GM20431 (cell line): ENCODE data around the gene SLC12A2.

Source experiments
- in situ Hi-C: fragments of 300-500 bp; cut with MseI, MboI; formaldehyde crosslinking; loops from one replicate; pipeline ENCODE4 v1.15.0; 2020; ENCODE audit warnings: low sequenced_read_pairs; ENCODE audit not compliant: unreplicated experiment

The SLC12A2 gene

DNA sequence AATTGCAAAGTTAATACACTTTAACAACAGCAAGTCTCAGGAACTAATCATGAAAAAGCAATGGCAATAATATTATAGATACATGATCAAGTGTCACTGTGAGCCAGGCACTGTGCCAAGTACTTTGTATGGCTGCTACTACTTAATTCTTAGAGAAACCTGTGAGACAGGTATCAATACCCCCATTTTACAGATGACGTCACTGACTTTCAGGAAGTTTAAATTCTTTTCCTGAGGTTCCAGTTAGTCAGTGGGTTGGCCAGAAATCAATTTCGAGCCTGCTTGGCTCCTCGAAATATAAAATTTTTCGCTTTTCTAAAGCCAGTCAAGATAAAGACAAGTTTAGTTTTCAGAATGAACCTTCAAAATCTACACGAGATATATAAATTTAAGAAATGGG lies 130.3 kb downstream of the SLC12A2 start:
- in situ Hi-C loops = loop anchor here (10.0 kb wide), 1 partner anchor 281 kb away; no protein-coding TSS in a partner anchor

- in situ Hi-C loops = loop anchor here (10.0 kb wide), 1 partner anchor 279 kb away; no protein-coding TSS in a partner anchor
These were observed 132.7 kb downstream of the SLC12A2 start for GRCh38 chr5:128216285-128216684.

- in situ Hi-C loops = loop anchor here (10.0 kb wide), 1 partner anchor 278 kb away; no protein-coding TSS in a partner anchor
These were observed 133.4 kb downstream of the SLC12A2 start for GRCh38 chr5:128216860-128217531.

DNA sequence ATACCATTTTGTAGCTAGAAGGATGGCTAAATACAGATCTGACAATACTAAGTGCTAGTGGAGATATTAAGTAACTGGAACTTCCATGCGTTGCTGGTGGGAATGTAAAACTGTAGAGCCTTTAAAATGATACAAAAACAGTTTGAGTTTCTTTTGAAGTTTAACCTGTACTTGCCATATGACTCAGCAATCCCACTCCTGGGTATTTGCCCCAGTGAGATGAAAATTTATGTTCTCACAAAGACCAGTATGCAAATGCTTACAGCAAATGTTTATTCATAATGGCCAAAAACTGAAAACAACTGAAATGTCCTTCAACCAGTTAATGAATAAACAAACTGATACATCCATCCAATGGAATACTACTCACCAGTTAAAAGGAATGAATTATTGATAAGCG lies 137.3 kb downstream of the SLC12A2 start:
- in situ Hi-C loops = no loop called here

DNA sequence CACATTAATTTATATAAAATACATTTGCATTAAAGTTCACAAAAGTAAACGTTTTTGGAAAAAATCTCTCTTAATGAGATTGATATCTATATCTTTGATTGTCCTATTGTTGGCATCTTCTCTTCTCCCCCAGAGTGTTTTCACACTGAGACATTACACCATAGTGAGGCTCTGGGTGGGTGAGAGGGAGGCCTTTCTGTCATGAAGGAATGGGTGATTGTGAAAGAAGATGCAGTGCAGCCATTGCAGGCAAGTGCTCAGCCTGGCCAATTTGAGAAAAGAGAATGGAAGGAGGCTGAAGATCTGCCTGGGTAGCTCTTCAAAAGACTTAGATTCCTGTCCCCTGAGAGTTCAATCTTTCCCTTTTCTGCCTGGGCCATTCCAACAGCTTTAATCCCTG lies 140.8 kb downstream of the SLC12A2 start:
- in situ Hi-C loops = no loop called here

DNA sequence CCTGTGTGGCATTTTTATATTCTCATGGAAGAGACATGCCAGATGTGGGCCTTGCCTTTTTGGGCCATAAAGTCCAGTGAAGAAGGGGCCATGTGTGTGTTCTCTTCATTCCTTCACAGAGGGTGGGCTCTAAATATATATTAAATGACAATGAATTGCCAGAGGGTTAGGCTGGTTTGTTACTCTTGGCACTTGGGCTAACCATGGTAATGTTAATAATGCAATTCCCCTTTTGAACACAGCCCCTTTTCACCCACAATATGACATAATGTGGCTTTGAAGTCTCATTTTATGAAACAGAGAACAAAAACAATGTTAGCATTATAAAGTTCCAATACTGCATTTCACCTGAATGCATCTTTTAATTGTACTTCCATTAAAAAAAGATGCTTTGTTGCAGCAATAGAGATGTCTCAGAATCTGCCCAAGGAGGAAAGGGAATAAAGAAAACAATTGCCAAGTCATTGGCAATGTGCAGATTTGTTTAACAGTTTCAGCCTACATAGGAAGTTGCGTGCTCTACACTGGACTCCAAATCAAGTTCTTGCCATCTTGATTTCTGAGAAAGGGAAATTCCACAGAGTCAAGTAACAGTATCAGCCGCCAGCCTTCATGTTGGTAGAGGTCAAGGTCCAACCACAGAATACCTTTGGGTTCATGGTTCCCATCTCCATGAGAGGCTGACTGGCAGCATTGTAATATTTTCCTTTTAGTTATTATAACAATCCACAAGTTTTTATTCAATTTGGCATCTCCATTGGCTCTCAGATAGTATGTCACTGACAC lies 141.9 kb downstream of the SLC12A2 start:
- in situ Hi-C loops = no loop called here

- in situ Hi-C loops = no loop called here
These were observed 144.4 kb downstream of the SLC12A2 start for GRCh38 chr5:128228008-128228407.

GRCh38 chr5:128228521-128228920 lies 145.0 kb downstream of the SLC12A2 start:
- in situ Hi-C loops = no loop called here

DNA sequence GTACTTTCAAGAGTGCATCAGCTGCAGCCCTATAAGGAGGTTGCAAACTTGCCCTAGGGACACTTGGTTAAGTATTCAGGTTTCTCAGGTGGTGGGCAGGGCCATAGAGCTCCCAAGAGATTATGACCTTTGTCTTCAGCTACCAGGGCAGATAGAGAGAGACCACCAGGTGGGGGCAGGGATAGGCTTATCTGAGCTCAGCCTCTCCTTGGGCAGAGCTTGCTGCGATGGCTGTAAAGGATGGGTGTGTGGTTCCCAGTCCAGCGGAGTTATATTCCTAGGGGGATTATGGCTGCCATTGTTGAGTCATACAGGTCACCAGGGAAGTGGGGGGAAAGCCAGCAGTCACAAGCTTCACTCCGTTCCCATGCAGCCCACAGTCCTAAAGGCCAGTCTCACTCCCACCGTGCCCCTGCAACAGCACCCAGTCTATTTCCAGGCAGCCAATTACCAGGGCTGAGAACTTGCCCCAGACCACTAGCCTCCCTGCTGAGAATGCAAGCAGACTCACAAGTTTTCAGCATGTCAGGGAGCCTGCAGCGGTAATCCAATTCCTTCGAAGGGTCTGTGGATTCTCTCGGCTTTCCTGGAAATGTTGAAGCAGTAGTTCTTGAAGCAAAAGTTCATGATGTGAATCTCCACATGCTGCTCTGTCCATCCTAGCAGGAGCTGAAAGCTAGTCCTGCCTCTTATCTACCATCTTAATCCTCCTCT lies 151.5 kb downstream of the SLC12A2 start:
- in situ Hi-C loops = no loop called here

DNA sequence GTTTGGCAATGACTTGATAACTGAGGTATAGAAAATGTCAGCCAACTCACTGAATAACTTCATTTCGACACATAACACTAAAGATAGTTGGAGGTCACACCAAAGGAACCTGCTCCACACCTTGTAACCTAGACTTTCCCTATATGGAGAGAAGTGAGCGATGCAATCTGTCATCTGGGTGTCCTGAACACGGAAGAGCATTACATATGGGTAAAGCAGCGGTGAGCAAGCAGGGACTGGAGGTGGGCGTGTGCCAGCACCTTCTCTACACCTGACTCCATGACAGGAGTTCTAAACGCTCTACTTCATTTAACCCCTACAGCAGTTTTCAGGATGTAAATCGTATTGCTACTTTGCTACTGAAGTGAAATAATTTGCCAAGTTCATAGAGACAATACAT lies 152.8 kb downstream of the SLC12A2 start:
- in situ Hi-C loops = no loop called here

- in situ Hi-C loops = no loop called here
These were observed 153.4 kb downstream of the SLC12A2 start for GRCh38 chr5:128237000-128237399.

DNA sequence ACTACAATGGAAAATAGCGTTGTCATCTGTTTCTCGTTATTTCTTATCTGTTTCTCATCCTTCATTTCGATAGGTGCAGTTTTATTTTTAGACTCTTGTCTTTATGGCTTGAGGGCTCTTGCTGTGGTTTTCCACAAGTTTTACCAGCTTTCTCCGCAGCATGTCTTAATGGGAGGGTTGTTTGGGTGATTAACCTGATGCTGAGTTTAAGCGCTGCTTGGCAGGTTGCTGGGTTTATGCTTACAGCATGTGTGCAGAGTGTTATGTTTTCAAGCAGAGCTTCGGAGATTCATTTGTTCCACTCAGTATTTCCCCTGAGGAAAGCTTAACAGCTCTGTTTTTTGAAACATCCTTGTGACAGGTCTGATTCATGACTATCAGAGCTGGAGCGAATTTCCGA lies 154.0 kb downstream of the SLC12A2 start:
- in situ Hi-C loops = no loop called here
